ENCODE results near the gene KIAA0513. TPM values are rescaled to one million over a fixed set of nuclear protein-coding genes. Genes with fewer than 3 reads are reported as not detected.

Gene KIAA0513
- total and polyA plus RNA-seq, 10 of the 15 experiments (the other 5 are each of a cell fraction or from before 2014, with no cell fraction given) = 0.14 to 5.8 (median 2.0) TPM

GRCh38 chr16:85055493-85056210 lies 28.1 kb downstream of the KIAA0513 start:
- Histone ChIP-seq H3K27me3 (replicated peaks in 1 of 2; ENCODE audit: control insufficient read depth in 2 of 2, insufficient read depth in 2 of 2, low read length in 1 of 2) (no peaks in the 10 kb centered on the region), H3K79me2 (ENCODE audit: control insufficient read depth, insufficient read depth, low read length) (no peaks in the 10 kb centered on the region; the same call in 1 of the 2 replicates), H3K9ac (ENCODE audit: control insufficient read depth, insufficient read depth, low read length) (peak overlapping the region; percentile 53), H2AFZ (ENCODE audit: control insufficient read depth, low read depth, low read length) (peak overlapping the region; percentile 55), H3K9me3 (replicated peaks; ENCODE audit: control insufficient read depth, insufficient read depth, low read length) (no peaks in the 10 kb centered on the region), H4K20me1 (ENCODE audit: control insufficient read depth, insufficient read depth) (no peaks in the 10 kb centered on the region), H3K4me1 (ENCODE audit: control insufficient read depth, insufficient read depth, low read length) (peaks cover 37% of the 10 kb centered on the region), H3K4me2 (ENCODE audit: control insufficient read depth, insufficient read depth) (peak overlapping the region; percentile 72), H3K27ac (ENCODE audit: control insufficient read depth, insufficient read depth) (peak overlapping the region; percentile 79), H3K4me3 (peak overlapping the region; percentile 51; the same call in 1 of the 2 replicates), H3K36me3 (ENCODE audit: control insufficient read depth in 2 of 2, insufficient read depth in 2 of 2, low read length in 1 of 2) (no peaks in the 10 kb centered on the region)
- RAD21 ChIA-PET (ENCODE audit: unreplicated experiment) = interaction anchor here (0.6 to 2.1 kb wide), 4 partner anchors 28 to 36 kb away, joined by 3 to 8 read pairs (median 4); partner anchors contain the start of gene KIAA0513
- POLR2A ChIA-PET = interaction anchor here (1.0 kb wide), 1 partner anchor 27 kb away, joined by 4 read pairs; no protein-coding TSS in a partner anchor
- BruUV-seq (replicated peaks) = no TSS peak
- SMC1A ChIA-PET (ENCODE audit: uncharacterized antibody, unreplicated experiment) = interaction anchor here (0.6 to 2.9 kb wide), 5 partner anchors 16 to 46 kb away, joined by 3 to 8 read pairs (median 5); partner anchors contain the start of gene KIAA0513
- CTCF ChIA-PET = interaction anchor here (0.7 to 3.9 kb wide), 14 partner anchors 8 to 104 kb away, joined by 3 to 27 read pairs (median 6); partner anchors contain the start of gene KIAA0513
- peak; percentile 97 for ATAC-seq
- peak; percentile 91 for FAIRE-seq
- in situ Hi-C loops (cut with MboI) (no loop called here), intact Hi-C loops (cut with micrococcal nuclease; ENCODE audit: unreplicated experiment) (loop anchor here (2.0 kb wide), 2 partner anchors 27 kb away; no protein-coding TSS in a partner anchor)
- DNase-seq (ENCODE audit: low read depth, low spot score) = peak; percentile 92
- WGBS (ENCODE audit: insufficient coverage, insufficient replicate concordance, low lambda C conversion rate, missing lambda C conversion rate) = 37% methylated on average over 14 of the region's 14 CpGs
- no peak for TF ChIP-seq BRCA1 (IDR thresholded peaks at IDR 0.05; ENCODE audit: low read depth, low read length)
- no peak for TF ChIP-seq ZZZ3 (IDR thresholded peaks at IDR 0.05; ENCODE audit: control insufficient read depth, insufficient read length, low read depth)
- no peak for TF ChIP-seq ZNF592 (IDR thresholded peaks at IDR 0.05)
- TF ChIP-seq MAX (IDR thresholded peaks at IDR 0.05; ENCODE audit: low read depth, low read length) = no peak
- peak; percentile 58; the same call in 1 of the 2 replicates for TF ChIP-seq CHD2 (IDR thresholded peaks at IDR 0.05; ENCODE audit: borderline replicate concordance, low read depth, low read length)
- TF ChIP-seq PRDM15 (CRISPR knock-in tag; IDR thresholded peaks at IDR 0.05) = no peak
- 0 out of 2 replicates have a peak, but pooled peaks have one; percentile 20 for TF ChIP-seq CREM (IDR thresholded peaks at IDR 0.05; ENCODE audit: low read depth)
- TF ChIP-seq KLF5 (IDR thresholded peaks at IDR 0.05; ENCODE audit: partially characterized antibody) = no peak
- no peak for TF ChIP-seq ZBTB11 (CRISPR knock-in tag; IDR thresholded peaks at IDR 0.05)

Data from GM12878 (cell line).